ENCODE measurements around the gene ARID3B.
"Not testable (repeated sequence)": the region's sequence is repeated elsewhere in the genome, so short reads cannot be mapped to it uniquely, and the experiment has no call there.

The ARID3B gene

DNA sequence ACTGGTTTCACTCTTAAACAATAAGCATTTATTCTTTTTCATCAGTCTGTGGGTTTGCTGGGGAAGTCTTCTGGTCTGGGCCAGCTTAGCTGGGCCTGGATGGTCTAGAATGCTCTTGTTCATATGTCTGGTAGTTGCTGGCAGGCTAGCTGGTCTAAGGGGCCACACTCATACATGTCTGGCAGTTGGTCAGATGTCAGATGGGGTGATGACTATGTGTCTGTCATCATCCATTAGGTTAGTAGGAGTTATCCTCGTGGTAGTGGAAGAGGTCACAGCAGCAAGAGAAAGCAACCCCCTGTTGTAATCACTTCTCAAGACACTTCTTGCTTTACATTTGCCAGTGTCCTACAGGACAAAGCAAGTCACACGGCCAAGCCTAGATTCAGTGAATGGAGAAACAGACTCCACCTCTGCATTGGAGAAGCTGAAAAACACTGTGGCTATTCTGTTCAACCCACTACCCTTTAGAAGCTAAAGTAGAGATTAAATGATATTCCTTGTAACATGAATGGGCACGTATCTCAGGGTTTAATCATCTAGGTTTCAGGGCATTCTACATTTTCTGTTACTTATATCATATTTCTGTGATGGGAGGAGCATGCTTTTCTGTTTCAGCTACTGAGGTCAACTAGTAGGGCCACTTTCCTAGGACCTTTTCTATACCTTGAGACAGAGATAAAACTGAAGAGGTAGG lies 5.5 kb upstream of the ARID3B start:
- FAIRE-seq, result no peak
- no peak for DNase-seq (ENCODE audit: low spot score)

- FAIRE-seq, result no peak
Measured at GRCh38 chr15:74537736-74538135, 3.3 kb upstream of the ARID3B start.

DNA sequence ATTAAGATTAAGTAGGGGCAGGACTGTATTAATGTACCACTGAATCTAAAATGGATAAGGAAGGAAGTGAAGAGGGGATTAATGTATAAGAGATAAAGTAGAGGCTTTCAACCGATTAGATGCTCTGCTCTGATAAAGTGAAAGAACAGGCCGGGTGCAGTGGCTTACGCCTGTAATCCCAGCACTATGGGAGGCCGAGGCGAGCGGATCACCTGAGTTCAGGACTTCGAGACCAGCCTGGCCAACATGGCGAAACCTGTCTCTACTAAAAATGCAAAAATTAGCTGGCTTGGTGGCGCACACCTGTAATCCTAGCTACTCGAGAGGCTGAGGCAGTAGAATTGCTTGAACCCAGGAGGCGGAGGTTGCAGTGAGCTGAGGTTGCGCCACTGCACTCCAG lies 1.5 kb upstream of the ARID3B start:
- DNase-seq (ENCODE audit: low spot score); FAIRE-seq: not testable (repeated sequence)

More at GRCh38 chr15:74537736-74538135, 3.3 kb upstream of the ARID3B start:
- DNase-seq (ENCODE audit: low spot score), result no peak

GRCh38 chr15:74540161-74540760 lies 759 bp upstream of the ARID3B start:
- no peak for DNase-seq (ENCODE audit: low spot score)
- FAIRE-seq, result no peak

- FAIRE-seq (no peak), DNase-seq (ENCODE audit: low spot score) (no peak)
Measured at GRCh38 chr15:74541494-74542165, 610 bp downstream of the ARID3B start.

DNA sequence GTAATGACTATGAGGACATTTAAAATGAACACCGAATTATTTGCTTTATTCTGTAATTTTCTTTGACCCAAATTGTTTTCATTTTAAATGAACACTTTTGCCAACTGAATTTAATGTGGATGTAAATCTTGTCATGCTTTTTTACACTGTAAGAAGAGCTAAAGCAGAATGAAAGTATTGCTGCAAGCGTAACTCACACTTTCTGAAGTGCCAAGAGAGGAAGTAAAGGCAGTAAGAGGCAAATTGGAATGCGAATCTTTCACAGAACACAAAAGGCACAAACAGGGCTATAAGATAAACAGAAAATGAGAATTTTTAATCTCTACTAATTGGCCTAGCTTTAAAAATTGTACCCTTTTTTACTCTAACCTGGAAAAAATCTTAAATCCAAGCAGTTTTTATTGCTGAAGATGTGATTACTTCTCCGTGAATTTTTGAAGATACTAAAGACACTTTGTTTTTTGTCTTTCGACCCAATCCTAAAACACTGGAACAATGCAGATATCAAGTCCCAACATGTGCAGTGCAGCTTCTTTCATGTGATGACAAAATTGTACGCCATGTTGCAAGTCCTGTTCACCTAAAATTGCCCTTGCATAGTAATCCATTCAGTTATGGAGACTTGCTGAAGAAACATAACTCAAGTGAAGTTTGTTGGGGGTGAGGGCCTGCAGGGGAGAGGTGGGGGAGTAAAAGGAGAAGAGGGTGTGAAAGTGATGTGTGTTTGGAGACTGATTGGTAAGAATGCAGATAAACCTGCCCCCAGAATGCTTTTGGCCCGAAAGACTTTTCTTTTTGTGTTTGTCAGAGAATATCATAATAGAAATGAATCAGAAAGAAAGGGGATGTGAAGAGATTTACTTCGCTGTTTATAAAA lies 1.4 kb downstream of the ARID3B start:
- no peak for DNase-seq (ENCODE audit: low spot score)
- FAIRE-seq, result no peak

- no peak for FAIRE-seq
- no peak for DNase-seq (ENCODE audit: low spot score)
Measured at GRCh38 chr15:74543043-74543422, 2.0 kb downstream of the ARID3B start.

DNA sequence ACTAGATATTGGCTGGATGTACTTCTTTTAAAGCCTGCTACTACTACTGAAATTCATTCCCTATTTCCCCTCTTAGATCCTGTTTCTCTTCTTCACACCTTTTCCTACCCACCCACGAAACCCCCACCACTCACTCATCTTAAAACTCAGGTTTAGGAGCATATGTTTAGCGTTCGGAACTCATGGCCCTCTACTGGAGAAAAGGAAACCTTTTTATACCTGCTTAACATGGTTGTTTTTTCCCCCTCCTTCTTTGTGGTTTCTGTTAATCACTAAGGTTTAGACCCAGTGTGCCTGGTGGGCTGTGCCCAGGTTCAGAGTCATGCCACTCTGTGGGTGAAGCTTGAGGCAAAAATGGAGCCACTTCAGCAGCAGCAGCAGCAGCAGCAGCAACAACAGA lies 2.6 kb downstream of the ARID3B start:
- FAIRE-seq (no peak), DNase-seq (ENCODE audit: low spot score) (no peak)

GRCh38 chr15:74545086-74545485 lies 4.1 kb downstream of the ARID3B start:
- no peak for DNase-seq (ENCODE audit: low spot score)
- no peak for FAIRE-seq

DNA sequence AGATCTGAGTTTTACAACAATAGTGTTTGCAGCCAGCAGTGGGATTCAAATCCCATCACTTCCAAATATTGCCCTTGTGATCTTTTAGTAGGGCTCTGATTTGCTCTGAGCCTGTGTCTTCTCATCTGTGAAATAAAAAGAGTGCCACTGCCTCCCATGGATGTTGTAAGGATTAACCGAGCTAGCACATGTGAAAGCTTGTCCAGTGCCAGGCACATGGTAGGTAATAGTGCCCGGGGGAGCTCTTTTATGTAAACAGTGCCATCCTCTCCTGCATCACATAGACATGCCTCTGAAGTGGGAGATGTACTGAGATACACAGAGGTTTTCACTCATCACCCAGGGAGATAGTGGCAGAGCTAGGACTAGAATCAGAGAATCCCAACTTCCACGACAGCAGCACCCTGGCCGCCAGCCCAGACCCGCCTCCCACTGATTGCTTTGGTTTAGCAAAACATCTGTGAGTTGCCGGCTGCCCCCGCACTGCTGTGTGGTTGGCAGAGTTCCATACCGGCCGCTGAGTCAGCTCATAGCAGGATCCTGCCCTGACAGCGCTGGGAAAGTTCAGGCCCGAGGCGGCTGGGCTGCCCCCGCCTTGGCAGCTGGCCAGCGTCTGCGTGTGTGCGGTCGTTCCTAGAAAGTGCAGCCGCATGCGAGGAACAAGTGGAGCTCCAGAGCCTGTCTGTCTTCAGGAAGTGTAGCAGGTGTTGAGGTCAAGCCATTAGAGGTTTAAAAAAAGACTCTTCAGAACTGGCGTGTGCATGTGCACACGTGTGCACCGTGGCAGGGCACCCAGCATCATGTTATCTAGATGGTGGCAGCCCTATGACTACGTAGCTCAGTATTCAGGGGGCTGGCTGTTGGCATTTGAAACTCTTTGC lies 5.0 kb downstream of the ARID3B start:
- DNase-seq (ENCODE audit: low spot score) (peak; percentile 94), FAIRE-seq (no peak)

DNA sequence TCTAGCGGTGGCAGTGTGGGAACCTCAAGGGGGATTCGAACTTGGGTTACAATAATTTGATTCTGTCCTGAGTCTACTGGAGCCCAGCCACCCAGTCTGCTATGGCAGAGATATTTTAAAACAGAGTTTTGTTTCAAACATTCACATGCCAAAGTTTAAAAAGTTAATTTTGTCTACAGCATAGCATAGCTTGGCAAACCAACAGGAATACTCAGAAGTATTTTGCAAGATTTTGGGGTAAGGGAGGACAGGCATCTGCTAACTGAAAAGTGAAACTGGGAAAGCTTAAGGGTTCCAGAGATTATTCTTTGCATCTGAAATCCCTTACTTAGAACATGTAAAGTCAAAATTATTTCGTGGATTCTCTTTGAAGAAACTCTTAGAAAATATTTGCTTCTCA lies 6.6 kb downstream of the ARID3B start:
- FAIRE-seq, result no peak

DNA sequence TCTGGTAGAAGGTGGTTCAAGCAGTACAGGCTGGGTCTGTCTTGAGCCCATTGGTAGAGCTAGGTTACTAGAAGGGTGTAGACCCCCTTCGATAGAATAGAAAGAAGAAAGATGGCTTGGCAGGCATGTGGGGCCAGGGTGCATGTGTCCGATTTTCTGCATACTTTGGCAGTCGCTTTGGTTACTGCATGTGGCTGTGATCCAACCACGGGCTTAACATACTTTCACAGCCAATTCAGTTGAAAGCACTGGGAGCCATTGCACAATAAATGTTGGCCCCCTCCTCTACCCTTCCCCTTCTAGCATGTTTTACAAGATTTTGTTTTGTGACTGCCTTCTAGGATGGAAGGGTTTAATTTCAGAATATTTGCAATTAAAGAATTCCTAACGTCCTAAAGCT lies 7.2 kb downstream of the ARID3B start:
- DNase-seq (ENCODE audit: low spot score) (no peak), FAIRE-seq (no peak)

More for the DNA sequence above, 6.6 kb downstream of the ARID3B start:
- DNase-seq (ENCODE audit: low spot score), result no peak

DNA sequence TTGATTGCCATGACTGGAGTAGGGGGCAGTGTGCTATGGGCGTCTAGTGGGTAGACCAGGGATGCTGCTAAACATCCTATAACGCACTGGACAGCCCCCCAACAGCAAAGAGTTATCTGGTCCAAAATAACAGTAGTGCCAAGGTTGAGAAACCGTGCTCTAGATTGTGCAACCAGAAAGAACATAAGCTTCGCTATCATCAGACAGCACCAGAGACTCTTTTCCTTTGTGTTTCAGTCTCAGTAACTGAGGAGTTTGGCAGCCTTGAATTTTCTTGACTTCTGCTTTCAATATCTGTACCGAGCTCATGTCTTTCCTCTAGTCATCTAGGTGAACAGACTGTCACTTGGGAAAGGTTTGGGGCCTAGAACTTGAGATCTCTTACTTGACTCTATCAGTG lies 8.8 kb downstream of the ARID3B start:
- DNase-seq (ENCODE audit: low spot score) (no peak), FAIRE-seq (no peak)

DNA sequence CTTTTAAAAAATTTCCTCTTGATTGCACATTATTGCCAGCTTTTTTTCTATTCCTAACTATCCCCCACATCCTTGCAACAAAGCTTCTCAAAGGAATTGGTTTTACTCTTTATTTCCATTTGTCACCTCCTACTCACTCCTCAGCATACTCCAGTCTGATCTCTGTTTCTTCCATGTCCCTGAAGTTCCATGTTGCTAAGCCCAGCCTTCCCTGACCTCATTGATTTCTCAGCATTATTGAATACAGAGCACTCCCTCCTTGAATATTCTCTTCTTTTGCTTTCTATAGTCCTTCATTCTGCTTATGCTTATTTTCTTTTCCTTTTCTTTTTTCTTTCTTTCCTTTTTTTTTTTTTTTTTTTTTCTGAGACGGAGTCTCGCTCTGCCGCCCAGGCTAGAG lies 10.7 kb downstream of the ARID3B start:
- DNase-seq (ENCODE audit: low spot score) (no peak), FAIRE-seq (no peak)

DNA sequence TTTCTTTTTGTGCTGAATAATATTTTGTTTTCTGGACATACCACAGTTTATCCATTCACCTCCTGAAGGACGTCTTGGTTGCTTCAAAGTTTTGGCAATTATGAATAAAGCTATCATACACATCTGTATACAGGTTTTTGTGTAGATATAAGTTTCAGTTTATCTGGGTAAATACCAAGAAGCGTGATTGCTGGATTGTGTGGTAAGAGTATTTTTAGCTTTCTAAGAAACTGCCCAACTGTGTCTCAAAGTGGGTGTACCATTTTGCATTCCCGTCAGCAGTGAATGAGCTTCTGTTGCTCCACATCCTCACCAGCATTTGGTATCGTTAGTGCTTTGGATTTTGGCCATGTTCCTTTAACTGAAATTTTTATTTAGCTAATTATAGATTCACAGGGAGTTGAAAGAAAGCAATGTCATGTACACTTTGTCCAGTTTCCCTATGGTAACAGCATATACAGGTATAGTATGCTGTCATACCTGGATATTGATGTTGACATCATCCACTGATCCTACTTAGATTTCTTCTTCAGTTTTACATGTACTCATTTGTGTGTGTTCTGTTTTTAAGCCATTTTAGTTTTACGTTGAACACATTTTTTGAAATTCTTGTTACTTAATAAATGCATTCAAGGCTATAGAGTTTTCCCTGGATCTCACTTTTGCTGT lies 11.9 kb downstream of the ARID3B start:
- FAIRE-seq (no peak), DNase-seq (ENCODE audit: low spot score) (no peak)

DNA sequence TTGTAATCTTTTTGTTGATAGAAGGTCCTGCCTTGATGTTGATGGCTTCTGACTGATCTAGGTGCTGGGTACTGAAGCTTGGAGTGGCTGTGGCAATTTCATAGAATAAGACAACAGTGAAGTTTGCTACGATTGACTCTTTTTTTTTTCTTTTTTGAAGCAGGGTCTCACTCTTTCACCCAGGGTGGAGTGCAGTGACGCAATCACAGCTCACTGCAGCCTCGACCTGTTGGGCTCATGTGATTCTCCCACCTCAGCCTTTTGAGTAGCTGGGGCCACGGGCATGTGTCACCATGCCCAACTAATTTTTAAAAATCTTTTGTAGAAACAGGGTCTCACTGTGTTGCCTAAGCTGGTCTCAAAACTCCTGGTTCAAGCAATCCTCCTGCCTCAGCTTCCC lies 14.2 kb downstream of the ARID3B start:
- DNase-seq (ENCODE audit: low spot score) (no peak), FAIRE-seq (no peak)

DNA sequence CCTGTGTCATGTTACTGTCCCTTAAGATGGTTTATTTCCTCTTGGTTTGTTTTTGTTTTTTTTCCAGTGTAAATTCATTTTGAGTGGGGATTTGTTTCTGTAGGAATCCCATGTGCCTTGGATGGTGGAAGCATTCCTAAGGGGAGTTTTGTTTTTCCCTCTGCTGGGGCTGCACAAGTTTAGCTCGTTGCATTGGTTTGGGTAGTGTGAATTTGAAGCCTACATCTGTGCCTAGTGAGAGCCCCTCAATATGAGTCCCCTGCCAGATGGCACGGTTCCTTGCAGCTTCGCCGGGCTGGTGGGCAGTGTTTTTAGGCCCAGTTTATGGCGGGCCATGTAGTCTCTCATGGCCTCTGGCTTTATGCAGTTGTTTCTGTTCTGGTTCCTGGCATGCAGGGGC lies 17.7 kb downstream of the ARID3B start:
- no peak for DNase-seq (ENCODE audit: low spot score)
- FAIRE-seq, result no peak

DNA sequence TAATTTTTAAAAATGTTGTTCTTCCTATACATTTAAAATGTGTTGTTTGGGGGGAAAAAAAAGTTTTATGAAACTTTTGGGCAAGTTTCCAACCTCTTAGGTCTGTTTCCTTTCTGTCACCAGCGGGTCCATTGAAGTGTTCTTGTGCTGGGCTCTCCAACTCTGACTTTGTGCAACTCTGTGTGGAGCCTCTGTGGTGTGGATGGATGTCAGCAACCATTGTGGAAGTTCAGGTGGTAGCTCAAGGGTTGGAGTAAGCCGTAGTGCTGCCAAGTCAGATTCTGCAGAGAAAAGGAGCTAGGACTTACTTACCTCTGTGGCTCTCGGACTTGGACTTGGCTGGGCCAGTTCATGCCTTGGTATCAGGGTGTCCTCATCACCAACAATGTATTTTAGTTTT lies 22.4 kb downstream of the ARID3B start:
- no peak for DNase-seq (ENCODE audit: low spot score)
- no peak for FAIRE-seq

DNA sequence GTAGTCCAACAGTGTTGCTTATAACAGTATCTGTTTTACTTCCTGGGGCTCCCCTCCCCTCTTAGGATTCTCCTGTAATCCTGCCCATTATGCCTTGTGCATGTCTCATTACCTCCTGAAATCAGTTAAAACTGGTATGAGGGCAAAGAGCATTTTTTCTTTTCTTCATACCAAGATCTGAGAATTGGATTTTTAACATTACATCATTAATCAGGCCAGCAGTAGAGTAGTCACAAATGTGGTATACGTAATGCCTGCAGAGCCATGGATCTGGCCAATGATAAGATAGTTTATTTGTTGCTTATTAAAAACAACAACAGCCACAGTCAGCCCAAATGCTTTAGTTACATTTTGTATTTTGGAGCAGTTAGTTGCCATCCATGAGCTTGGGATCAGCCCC lies 23.2 kb downstream of the ARID3B start:
- no peak for FAIRE-seq
- DNase-seq (ENCODE audit: low spot score), result no peak

DNA sequence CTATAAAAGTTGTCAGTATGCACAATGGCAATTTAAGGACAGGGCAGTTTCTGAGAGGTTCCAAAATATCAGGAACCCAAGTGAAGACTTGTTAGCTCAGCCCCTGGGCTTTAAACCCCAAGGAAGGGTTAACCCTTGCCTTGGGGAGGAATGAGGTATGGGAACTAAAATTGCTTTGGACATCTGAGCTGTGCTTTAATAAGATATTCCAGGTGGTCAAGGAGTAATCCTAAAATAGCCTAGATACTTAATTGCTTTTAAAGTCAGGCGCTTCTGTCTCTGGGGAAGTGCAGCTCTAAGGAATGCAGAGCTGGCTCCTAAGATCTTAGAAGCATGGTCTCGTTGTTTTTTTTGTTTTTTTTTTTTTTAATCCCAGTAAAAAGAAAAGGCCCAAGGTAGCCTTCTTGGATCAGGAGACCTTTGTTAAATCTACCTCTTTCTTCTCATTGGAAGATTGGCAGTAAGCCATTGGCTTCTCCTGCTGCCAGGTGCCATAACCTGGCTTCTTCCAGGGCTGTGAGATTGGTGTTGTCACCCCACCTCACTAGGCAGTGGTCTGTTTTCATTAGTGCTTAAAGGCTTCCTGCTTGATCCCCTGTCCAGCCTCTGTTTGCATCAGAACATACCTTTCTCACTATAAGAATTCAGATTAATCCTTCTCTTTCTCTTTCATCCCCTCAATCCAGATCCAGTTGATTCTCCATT lies 24.5 kb downstream of the ARID3B start:
- FAIRE-seq (no peak), DNase-seq (ENCODE audit: low spot score) (no peak)

Measured in urothelium cell line (cell line).